ENCODE measurements around the gene WAC. TPM values are rescaled to one million over a fixed set of nuclear protein-coding genes. Genes with fewer than 3 reads are reported as not detected.

The WAC gene
- total and polyA plus RNA-seq, 9 of the 15 experiments (the other 6 are each of a cell fraction or from before 2014, with no cell fraction given), result 24.8 to 123 (median 78.2) TPM

DNA sequence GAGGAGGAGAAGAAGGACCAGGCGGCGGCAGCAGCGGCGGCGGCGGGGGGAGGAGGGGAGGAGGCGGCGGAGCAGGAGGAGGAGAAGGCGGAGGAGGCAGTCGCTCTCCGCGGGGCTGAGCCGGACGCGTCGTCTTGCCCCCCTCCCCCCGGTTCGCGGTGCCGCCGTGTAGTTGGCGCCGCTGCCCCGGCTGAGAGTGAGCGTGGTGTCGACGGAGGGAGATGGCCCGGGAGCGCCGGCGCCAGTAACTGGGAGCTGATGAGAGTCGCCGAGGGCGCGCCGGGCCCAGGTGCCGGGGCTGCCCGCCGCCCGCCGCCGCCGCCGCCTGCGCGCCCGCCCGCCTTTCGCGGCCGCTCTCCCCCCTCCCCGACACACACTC, 257 bp downstream of the WAC start (continued):
- TF ChIP-seq EGR1 (conservative IDR thresholded peaks at IDR 0.05), result peak; percentile 61; the same call in 1 of the 2 replicates
- 0 out of 2 replicates have a peak, but pooled peaks have one; percentile 43 for TF ChIP-seq ZNF263 (CRISPR knock-in tag; IDR thresholded peaks at IDR 0.05; ENCODE audit: borderline replicate concordance)
- TF ChIP-seq SNIP1 (IDR thresholded peaks at IDR 0.05; ENCODE audit: low read depth), result no peak
- TF ChIP-seq SAFB (IDR thresholded peaks at IDR 0.05; ENCODE audit: borderline replicate concordance, low read depth, low read length), result no peak
- TF ChIP-seq, protein P1, sequence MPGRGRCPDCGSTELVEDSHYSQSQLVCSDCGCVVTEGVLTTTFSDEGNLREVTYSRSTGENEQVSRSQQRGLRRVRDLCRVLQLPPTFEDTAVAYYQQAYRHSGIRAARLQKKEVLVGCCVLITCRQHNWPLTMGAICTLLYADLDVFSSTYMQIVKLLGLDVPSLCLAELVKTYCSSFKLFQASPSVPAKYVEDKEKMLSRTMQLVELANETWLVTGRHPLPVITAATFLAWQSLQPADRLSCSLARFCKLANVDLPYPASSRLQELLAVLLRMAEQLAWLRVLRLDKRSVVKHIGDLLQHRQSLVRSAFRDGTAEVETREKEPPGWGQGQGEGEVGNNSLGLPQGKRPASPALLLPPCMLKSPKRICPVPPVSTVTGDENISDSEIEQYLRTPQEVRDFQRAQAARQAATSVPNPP (IDR thresholded peaks at IDR 0.05; ENCODE audit: borderline replicate concordance, insufficient read depth, insufficient read length), result no peak
- no peak for TF ChIP-seq ZNF507 (tag; conservative IDR thresholded peaks at IDR 0.05)
- TF ChIP-seq YBX1 (IDR thresholded peaks at IDR 0.05), result no peak
- TF ChIP-seq SETDB1 (IDR thresholded peaks at IDR 0.05; ENCODE audit: low read length), result no peak
- TF ChIP-seq RBM22 (IDR thresholded peaks at IDR 0.05; ENCODE audit: low read depth, low read length, poor library complexity, severe bottlenecking), result peak; percentile 18
- TF ChIP-seq CREB1 (IDR thresholded peaks at IDR 0.05), result no peak
- TF ChIP-seq CREB1 (CRISPR knock-in tag; IDR thresholded peaks at IDR 0.05), result no peak
- peak; percentile 47 for TF ChIP-seq CHD1 (IDR thresholded peaks at IDR 0.05; ENCODE audit: low read length)
- peak; percentile 3; the same call in 1 of the 2 replicates for TF ChIP-seq SMAD4 (CRISPR knock-in tag; conservative IDR thresholded peaks at IDR 0.05)
- peak; percentile 34 for TF ChIP-seq VEZF1 (CRISPR knock-in tag; IDR thresholded peaks at IDR 0.05)
- TF ChIP-seq ZNF12 (CRISPR knock-in tag; IDR thresholded peaks at IDR 0.05), result no peak

All from K562 (cell line).